Caco-2 (cell line): ENCODE measurements around the gene ATP2C1. TPM values are rescaled to one million over a fixed set of nuclear protein-coding genes. Genes with fewer than 3 reads are reported as not detected.
"Not testable (repeated sequence)": the region's sequence is repeated elsewhere in the genome, so short reads cannot be mapped to it uniquely, and the experiment has no call there.

Source experiments
- BruUV-seq: library from RNA; stranded (reverse); fragments of 400-500 nt; replicated peaks from 2 replicates; lab custom pipeline; 2021; lab: Mats Ljungman, UMichigan
- CTCF ChIA-PET: fragments of 300-600 bp; sonication (Branson Sonifier 250); formaldehyde crosslinking; loops from one replicate; lab custom pipeline; 2022; ENCODE audit warnings: antibody characterized with exemption; lab: Charles Lee
- POLR2A ChIA-PET: fragments of 300-600 bp; sonication (Branson Sonifier 250); formaldehyde crosslinking; loops from one replicate; lab custom pipeline; 2022; ENCODE audit warnings: antibody characterized with exemption; lab: Charles Lee
- DNase-seq, 2 experiments: peaks; one replicate each; pipeline versions ENCODE4 v3.0.0 to v3.0.0-alpha.2; 2020 to 2022
- H3K27me3 ChIP-seq: replicated peaks from 2 replicates; pipeline ENCODE4 v1.6.0; 2011; ENCODE audit warnings: low read length; ENCODE audit not compliant: control insufficient read depth, insufficient read depth
- H3K36me3 ChIP-seq: 2 replicates; pipeline ENCODE4 v1.5.1; 2011; ENCODE audit warnings: low read length; ENCODE audit not compliant: control insufficient read depth, insufficient read depth
- H3K4me1 ChIP-seq: fragments of 250-450 bp; sonication (Bioruptor Pico); 2 replicates; pipeline ENCODE4 v1.5.1; 2020; ENCODE audit warnings: mild to moderate bottlenecking
- H3K4me3 ChIP-seq: 2 replicates; pipeline ENCODE4 v1.5.1; 2011; ENCODE audit warnings: low read depth, mild to moderate bottlenecking, control low read depth, low read length
- H3K9me3 ChIP-seq: fragments of 250-450 bp; sonication (Bioruptor Pico); 2 replicates; pipeline ENCODE4 v1.5.1; 2020; ENCODE audit warnings: mild to moderate bottlenecking, moderate library complexity
- H3K27ac Mint-ChIP-seq: one replicate; pipeline ENCODE4 v1.8.0; 2022; ENCODE audit warnings: mixed read lengths; ENCODE audit not compliant: unreplicated experiment
- H3K27me3 Mint-ChIP-seq: one replicate; pipeline ENCODE4 v1.8.0; 2022; ENCODE audit warnings: mixed read lengths; ENCODE audit not compliant: insufficient read depth, unreplicated experiment
- H3K36me3 Mint-ChIP-seq: one replicate; pipeline ENCODE4 v1.8.0; 2022; ENCODE audit warnings: mild to moderate bottlenecking, mixed read lengths; ENCODE audit not compliant: insufficient read depth, unreplicated experiment
- H3K4me1 Mint-ChIP-seq: one replicate; pipeline ENCODE4 v1.8.0; 2022; ENCODE audit warnings: low read depth, mixed read lengths; ENCODE audit not compliant: unreplicated experiment
- H3K4me3 Mint-ChIP-seq: one replicate; pipeline ENCODE4 v1.8.0; 2022; ENCODE audit warnings: mild to moderate bottlenecking, moderate library complexity, mixed read lengths; ENCODE audit not compliant: unreplicated experiment
- H3K9me3 Mint-ChIP-seq: one replicate; pipeline ENCODE4 v1.8.0; 2022; ENCODE audit warnings: mixed read lengths; ENCODE audit not compliant: unreplicated experiment
- intact Hi-C: fragments of 100-400 bp; cut with micrococcal nuclease; formaldehyde crosslinking; loops from one replicate; pipeline ENCODE4 v1.10.0; 2022; ENCODE audit not compliant: unreplicated experiment
- total RNA-seq: library from RNA; stranded (reverse); gene quantifications from 2 replicates; pipeline ENCODE4 v1.2.3, GENCODE V29; 2022
- TF ChIP-seq, protein P1 (sequence below), 2 experiments: fragments of 200-600 bp in 1 of 2; IDR thresholded peaks; 1 replicate in 1 of 2; 2 replicates in 1 of 2; pipeline versions ENCODE4 v1.5.1 to v1.8.0; 2011 to 2022; ENCODE audit warnings: antibody characterized with exemption in 1 of 2, control low read depth in 1 of 2, inconsistent platforms in 1 of 2, low read depth in 1 of 2, low read length in 1 of 2, mild to moderate bottlenecking in 1 of 2, moderate library complexity in 1 of 2; ENCODE audit not compliant: insufficient read depth in 1 of 2, severe bottlenecking in 1 of 2, unreplicated experiment in 1 of 2

Gene ATP2C1
- total RNA-seq, 1 experiment from 2014 or later: 64.9 TPM

GRCh38 chr3:131036200-131036816 is 142.4 kb downstream of the ATP2C1 start:
- DNase-seq: no peak
- no peaks in the 10 kb centered on the region for H3K27me3 ChIP-seq
- Mint-ChIP-seq H3K9me3 (no peaks in the 10 kb centered on the region), H3K4me3 (no peak overlapping the region), H3K4me1 (peaks cover 6% of the 10 kb centered on the region), H3K27ac (no peak overlapping the region), H3K27me3 (no peaks in the 10 kb centered on the region), H3K36me3 (no peaks in the 10 kb centered on the region)
- TF ChIP-seq, protein P1, sequence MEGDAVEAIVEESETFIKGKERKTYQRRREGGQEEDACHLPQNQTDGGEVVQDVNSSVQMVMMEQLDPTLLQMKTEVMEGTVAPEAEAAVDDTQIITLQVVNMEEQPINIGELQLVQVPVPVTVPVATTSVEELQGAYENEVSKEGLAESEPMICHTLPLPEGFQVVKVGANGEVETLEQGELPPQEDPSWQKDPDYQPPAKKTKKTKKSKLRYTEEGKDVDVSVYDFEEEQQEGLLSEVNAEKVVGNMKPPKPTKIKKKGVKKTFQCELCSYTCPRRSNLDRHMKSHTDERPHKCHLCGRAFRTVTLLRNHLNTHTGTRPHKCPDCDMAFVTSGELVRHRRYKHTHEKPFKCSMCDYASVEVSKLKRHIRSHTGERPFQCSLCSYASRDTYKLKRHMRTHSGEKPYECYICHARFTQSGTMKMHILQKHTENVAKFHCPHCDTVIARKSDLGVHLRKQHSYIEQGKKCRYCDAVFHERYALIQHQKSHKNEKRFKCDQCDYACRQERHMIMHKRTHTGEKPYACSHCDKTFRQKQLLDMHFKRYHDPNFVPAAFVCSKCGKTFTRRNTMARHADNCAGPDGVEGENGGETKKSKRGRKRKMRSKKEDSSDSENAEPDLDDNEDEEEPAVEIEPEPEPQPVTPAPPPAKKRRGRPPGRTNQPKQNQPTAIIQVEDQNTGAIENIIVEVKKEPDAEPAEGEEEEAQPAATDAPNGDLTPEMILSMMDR (IDR thresholded peaks at IDR 0.05; ENCODE audit: insufficient read depth in 1 of 2, low read depth in 1 of 2, low read length in 1 of 2, severe bottlenecking in 1 of 2, unreplicated experiment in 1 of 2): no peak
- CTCF ChIA-PET: interaction anchor here (0.6 kb wide), 1 partner anchor 994 kb away, joined by 3 read pairs; no protein-coding TSS in a partner anchor
- no peak overlapping the region for H3K4me3 ChIP-seq
- no peaks in the 10 kb centered on the region for H3K36me3 ChIP-seq
- intact Hi-C loops: loop anchor here (10.0 kb wide), 1 partner anchor 618 kb away; no protein-coding TSS in a partner anchor
- no peaks in the 10 kb centered on the region; the same call in 1 of the 2 replicates for H3K4me1 ChIP-seq
- no TSS peak for BruUV-seq
- H3K9me3 ChIP-seq: no peaks in the 10 kb centered on the region
- POLR2A ChIA-PET: no interaction called here

DNA sequence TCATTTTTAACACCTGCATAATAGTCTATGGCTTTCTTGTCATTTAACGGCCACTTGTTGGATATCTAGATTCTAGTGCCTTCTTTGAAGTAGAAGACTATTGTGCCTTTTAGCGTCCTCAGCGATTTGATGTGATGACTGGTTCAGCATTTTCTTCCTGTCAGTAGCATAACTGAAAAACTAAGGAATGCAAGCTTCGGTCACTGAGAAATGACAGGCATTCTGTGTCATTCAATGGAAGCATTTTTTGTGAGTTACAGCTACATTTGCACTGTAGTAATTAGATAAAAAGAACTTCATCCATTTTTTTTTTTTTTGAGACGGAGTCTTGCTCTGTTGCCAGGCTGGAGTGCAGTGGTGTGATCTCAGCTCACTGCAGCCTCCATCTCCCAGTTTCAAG is 143.1 kb downstream of the ATP2C1 start:
- no peaks in the 10 kb centered on the region; the same call in 1 of the 2 replicates for H3K4me1 ChIP-seq
- Mint-ChIP-seq H3K27me3 (no peaks in the 10 kb centered on the region), H3K4me3 (no peak overlapping the region), H3K9me3 (no peaks in the 10 kb centered on the region), H3K27ac (no peak overlapping the region), H3K36me3 (no peaks in the 10 kb centered on the region), H3K4me1 (peaks cover 6% of the 10 kb centered on the region)
- intact Hi-C loops: loop anchor here (10.0 kb wide), 1 partner anchor 618 kb away; no protein-coding TSS in a partner anchor
- H3K9me3 ChIP-seq: no peaks in the 10 kb centered on the region
- H3K27me3 ChIP-seq: no peaks in the 10 kb centered on the region
- no peaks in the 10 kb centered on the region for H3K36me3 ChIP-seq
- no TSS peak for BruUV-seq
- H3K4me3 ChIP-seq: no peak overlapping the region
- TF ChIP-seq, protein P1 (IDR thresholded peaks at IDR 0.05; ENCODE audit: insufficient read depth in 1 of 2, low read depth in 1 of 2, low read length in 1 of 2, severe bottlenecking in 1 of 2, unreplicated experiment in 1 of 2): no peak
- POLR2A ChIA-PET: no interaction called here
- DNase-seq: no peak
- CTCF ChIA-PET: interaction anchor here (0.6 kb wide), 1 partner anchor 993 kb away, joined by 3 read pairs; no protein-coding TSS in a partner anchor

DNA sequence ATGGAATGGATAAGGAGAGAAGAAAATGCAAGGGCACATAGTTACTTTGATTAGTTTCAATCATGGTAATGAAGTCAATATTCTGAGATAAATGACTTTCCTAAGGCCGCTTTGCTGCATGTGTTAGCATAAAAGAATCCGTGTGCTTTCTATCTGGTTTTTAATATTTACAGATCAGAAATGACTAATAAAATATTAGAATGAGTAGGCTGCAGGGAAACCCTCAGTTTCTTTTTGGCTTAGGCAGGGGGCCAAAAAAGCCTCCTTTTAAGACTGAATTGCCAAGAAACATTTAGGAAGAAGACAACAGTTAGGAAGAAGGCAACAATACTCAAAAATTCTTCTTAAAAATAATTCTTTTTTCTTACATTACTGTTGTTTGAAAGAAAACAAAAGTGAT is 144.4 kb downstream of the ATP2C1 start:
- Mint-ChIP-seq H3K9me3 (no peaks in the 10 kb centered on the region), H3K27ac (no peak overlapping the region), H3K27me3 (no peaks in the 10 kb centered on the region), H3K36me3 (no peaks in the 10 kb centered on the region), H3K4me3 (no peak overlapping the region), H3K4me1 (peaks cover 6% of the 10 kb centered on the region)
- Histone ChIP-seq H3K4me3 (no peak overlapping the region), H3K9me3 (no peaks in the 10 kb centered on the region), H3K27me3 (no peaks in the 10 kb centered on the region), H3K4me1 (no peaks in the 10 kb centered on the region; the same call in 1 of the 2 replicates), H3K36me3 (no peaks in the 10 kb centered on the region)
- intact Hi-C loops: loop anchor here (10.0 kb wide), 1 partner anchor 616 kb away; no protein-coding TSS in a partner anchor
- TF ChIP-seq, protein P1 (IDR thresholded peaks at IDR 0.05; ENCODE audit: insufficient read depth in 1 of 2, low read depth in 1 of 2, low read length in 1 of 2, severe bottlenecking in 1 of 2, unreplicated experiment in 1 of 2): no peak
- POLR2A ChIA-PET: no interaction called here
- no TSS peak for BruUV-seq
- no peak for DNase-seq
- CTCF ChIA-PET: no interaction called here

- H3K4me3 Mint-ChIP-seq, H3K4me1 Mint-ChIP-seq, H3K36me3 ChIP-seq, DNase-seq, H3K4me3 ChIP-seq, H3K4me1 ChIP-seq, H3K27ac Mint-ChIP-seq, intact Hi-C loops, H3K27me3 Mint-ChIP-seq, H3K9me3 ChIP-seq, POLR2A ChIA-PET, CTCF ChIA-PET, H3K27me3 ChIP-seq, H3K36me3 Mint-ChIP-seq, BruUV-seq: not testable (repeated sequence)
- peaks cover 14% of the 10 kb centered on the region for H3K9me3 Mint-ChIP-seq
These were observed 148.5 kb downstream of the ATP2C1 start for GRCh38 chr3:131042271-131042985.
